Coronary artery (tissue), 2 donors: Measurements from ENCODE around the gene MAML3.

Experiments
- DNase-seq: peaks from one replicate; pipeline ENCODE4 v3.0.0-alpha.2; 2017; ENCODE audit warnings: low spot score
- H3K27ac ChIP-seq, 2 donors: fragments of 200-600 bp; sonication (generic); one replicate each; pipeline ENCODE4 v1.5.1; 2016 to 2019
- H3K4me3 ChIP-seq: fragments of 200-600 bp; sonication (generic); 2 replicates; pipeline ENCODE4 v1.5.1; 2016; ENCODE audit warnings: mild to moderate bottlenecking, moderate library complexity
- TF ChIP-seq, protein P1 (sequence below): fragments of 200-600 bp; sonication (generic); IDR thresholded peaks from one replicate; pipeline ENCODE4 v1.5.1; 2019; ENCODE audit warnings: antibody characterized with exemption

Gene MAML3

DNA sequence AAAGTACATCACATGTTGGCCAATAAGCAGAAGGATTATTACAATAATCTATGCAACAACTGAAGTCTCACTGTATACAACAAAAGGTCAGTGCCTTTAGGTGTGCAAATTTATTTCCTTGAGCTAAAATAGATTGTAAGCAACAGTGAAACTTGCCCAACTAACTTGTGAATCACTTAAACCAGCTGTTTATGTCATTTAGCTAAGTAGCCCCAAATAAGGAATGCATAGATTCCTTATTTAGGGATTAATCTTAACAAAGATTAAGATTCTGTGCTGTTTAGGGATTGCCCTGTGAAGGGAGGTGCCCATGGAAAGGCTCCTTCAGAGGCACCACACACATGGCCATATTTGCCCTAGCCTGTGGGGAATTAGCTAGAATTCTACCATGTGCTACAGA lies 168.6 kb downstream of the MAML3 start:
- TF ChIP-seq, protein P1, sequence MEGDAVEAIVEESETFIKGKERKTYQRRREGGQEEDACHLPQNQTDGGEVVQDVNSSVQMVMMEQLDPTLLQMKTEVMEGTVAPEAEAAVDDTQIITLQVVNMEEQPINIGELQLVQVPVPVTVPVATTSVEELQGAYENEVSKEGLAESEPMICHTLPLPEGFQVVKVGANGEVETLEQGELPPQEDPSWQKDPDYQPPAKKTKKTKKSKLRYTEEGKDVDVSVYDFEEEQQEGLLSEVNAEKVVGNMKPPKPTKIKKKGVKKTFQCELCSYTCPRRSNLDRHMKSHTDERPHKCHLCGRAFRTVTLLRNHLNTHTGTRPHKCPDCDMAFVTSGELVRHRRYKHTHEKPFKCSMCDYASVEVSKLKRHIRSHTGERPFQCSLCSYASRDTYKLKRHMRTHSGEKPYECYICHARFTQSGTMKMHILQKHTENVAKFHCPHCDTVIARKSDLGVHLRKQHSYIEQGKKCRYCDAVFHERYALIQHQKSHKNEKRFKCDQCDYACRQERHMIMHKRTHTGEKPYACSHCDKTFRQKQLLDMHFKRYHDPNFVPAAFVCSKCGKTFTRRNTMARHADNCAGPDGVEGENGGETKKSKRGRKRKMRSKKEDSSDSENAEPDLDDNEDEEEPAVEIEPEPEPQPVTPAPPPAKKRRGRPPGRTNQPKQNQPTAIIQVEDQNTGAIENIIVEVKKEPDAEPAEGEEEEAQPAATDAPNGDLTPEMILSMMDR, result no peak
- H3K27ac ChIP-seq, result peak overlapping the region; percentile 64
- DNase-seq, result no peak
- H3K4me3 ChIP-seq, result no peak overlapping the region

DNA sequence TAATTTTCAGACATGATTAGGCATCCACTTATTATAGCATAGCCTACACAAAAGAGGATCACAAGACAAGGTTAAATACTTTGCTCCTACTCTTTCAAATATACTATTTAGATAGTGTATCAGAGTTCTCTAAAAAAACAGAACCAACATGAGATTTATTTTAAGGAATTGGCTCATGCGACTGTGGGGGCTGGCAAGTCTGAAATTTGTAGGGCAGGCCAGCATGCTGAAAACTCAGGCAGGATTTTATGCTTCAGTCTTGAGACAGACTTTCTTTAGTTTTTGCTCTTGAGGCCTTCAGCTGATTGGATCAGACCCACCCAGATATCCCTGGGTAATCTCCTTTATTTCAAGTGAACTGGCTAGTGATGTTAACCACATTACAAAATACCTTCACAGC lies 169.5 kb downstream of the MAML3 start:
- H3K4me3 ChIP-seq, result no peak overlapping the region
- TF ChIP-seq, protein P1, result no peak
- no peak for DNase-seq
- peak overlapping the region; percentile 64 for H3K27ac ChIP-seq

GRCh38 chr4:139978692-139979091 lies 175.3 kb downstream of the MAML3 start:
- TF ChIP-seq, protein P1, result no peak
- no peak for DNase-seq
- no peak overlapping the region for H3K27ac ChIP-seq

DNA sequence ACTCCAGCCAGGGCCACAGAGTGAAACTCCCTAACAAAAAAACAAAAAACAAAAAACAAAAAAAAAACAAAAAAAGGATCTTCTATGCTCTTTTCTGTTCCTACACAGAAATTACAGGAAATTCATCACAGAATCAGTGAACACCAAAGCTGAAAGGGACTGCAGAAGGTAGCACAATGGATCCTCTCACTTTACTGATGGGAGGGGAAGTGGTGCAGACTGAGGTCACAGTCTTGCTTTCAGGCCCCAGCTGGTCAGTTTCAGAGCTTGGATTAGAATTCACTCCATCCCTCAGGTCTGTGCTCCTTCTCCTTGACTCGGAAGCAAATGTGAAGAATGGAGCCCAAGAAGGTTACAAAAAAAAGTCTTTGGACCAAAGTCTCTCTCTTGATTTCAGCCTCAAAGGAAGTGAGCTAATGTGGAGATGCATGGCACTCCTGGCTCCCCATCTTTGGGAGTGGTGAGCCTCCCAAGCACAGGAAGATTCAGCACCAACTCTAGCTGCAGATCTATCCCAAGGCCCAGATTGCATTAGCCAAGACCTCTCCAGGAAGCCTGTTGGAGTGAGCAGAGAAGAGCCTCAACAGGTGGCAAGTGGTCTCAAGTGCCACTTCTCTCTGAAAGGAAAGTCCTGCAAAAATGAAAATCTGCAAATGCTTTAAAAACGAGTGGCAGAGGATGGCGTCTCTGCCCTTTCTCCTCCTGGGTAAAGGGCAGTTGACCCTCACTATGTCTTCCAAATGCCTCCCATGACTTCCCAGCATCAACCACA lies 176.0 kb downstream of the MAML3 start:
- Histone ChIP-seq H3K27ac (no peak overlapping the region), H3K4me3 (no peak overlapping the region)
- DNase-seq, result no peak
- TF ChIP-seq, protein P1, result no peak

More at GRCh38 chr4:139978692-139979091, 175.3 kb downstream of the MAML3 start:
- no peak overlapping the region for H3K4me3 ChIP-seq

GRCh38 chr4:139975830-139976272 lies 178.1 kb downstream of the MAML3 start:
- H3K4me3 ChIP-seq, result no peak overlapping the region
- peak overlapping the region; percentile 61 to 78 for H3K27ac ChIP-seq
- no peak for DNase-seq
- TF ChIP-seq, protein P1, result no peak

GRCh38 chr4:139973616-139974015 lies 180.4 kb downstream of the MAML3 start:
- Histone ChIP-seq H3K27ac (peak overlapping the region; percentile 35 to 39), H3K4me3 (no peak overlapping the region)
- TF ChIP-seq, protein P1, result no peak
- no peak for DNase-seq

GRCh38 chr4:139973015-139973414 lies 181.0 kb downstream of the MAML3 start:
- TF ChIP-seq, protein P1, result no peak
- DNase-seq, result no peak
- Histone ChIP-seq H3K27ac (peak overlapping the region; percentile 35 to 39), H3K4me3 (no peak overlapping the region)
